GM19397 (cell line): Measurements from ENCODE around the gene FIGNL2.

Experiments
- ATAC-seq: cut with Tn5 transposase; IDR thresholded peaks from one replicate; pipeline ENCODE4 v1.9.1; 2021; ENCODE audit warnings: mild to moderate bottlenecking, moderate library complexity; ENCODE audit not compliant: unreplicated experiment

Gene FIGNL2

GRCh38 chr12:51860986-51861385 is 12.5 kb upstream of the FIGNL2 start:
- ATAC-seq, result no peak

- ATAC-seq, result no peak
Measured at GRCh38 chr12:51855586-51856428, 7.3 kb upstream of the FIGNL2 start.

GRCh38 chr12:51852404-51853137 is 4.1 kb upstream of the FIGNL2 start:
- no peak for ATAC-seq

- no peak for ATAC-seq
Measured at GRCh38 chr12:51851413-51852124, 3.1 kb upstream of the FIGNL2 start.

GRCh38 chr12:51850965-51851299 is 2.4 kb upstream of the FIGNL2 start:
- no peak for ATAC-seq

GRCh38 chr12:51850081-51850964 is 1.8 kb upstream of the FIGNL2 start:
- no peak for ATAC-seq

- no peak for ATAC-seq
Measured at GRCh38 chr12:51848841-51849735, 570 bp upstream of the FIGNL2 start.

- no peak for ATAC-seq
Measured at GRCh38 chr12:51847643-51848325, 734 bp downstream of the FIGNL2 start.

DNA sequence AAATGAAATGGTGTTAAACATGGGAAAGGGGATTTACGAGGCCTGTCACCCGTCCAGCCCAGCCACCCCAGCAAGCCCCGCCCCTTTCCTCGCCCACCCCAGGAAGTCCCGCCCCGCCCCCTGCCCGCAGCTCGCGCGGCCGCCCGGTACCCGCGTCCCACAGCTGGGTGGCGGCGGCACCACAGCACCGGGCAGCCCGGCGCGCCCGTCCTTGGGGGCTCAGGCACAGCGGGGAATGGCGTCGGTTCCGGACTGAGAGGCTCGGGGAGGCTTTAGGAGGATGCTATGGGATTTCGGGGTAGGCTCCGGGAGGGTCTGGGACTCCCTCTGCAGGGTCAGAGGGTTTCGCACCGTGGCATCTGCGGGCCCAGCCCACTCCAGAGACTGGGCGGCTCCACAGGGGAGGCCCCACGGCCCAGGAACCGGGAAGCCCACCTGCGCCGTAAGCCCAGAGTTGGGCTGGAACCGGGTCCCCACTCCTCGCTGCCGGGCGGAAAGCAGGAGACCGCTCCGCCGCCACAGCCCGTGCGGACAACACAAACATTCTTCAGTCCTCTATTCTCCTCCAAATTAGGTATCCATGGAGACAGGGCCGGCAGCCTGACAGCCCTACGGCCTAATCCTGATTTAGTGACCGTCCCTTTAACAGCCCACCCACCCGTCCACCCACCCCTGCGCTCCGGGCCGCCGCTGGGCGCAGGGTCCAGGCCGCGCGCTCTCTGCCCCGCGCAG is 1.4 kb downstream of the FIGNL2 start:
- ATAC-seq, result no peak

DNA sequence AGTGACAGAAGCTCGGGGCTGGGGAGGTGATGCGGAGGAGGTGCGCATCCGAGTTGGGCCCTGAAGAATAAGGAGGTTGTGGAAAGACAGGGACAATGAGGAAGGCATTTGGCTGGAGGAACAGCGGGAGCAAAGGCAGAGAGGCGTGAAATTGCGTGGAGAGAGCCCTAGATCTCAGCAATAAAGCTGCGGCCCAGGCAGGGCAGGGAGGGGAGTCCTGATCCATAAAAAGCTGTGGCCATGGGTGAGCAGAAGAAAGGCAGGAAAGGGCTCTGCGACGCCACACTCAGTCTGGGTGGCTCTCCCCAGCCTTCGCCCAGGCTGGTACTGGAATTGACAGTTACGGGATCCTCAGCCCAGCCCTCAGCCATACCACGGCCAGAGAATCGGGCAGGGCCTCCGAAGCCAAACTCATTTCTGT is 2.2 kb downstream of the FIGNL2 start:
- no peak for ATAC-seq

- ATAC-seq, result no peak
Measured at GRCh38 chr12:51845482-51845881, 3.0 kb downstream of the FIGNL2 start.

- no peak for ATAC-seq
Measured at GRCh38 chr12:51844854-51845253, 3.7 kb downstream of the FIGNL2 start.

DNA sequence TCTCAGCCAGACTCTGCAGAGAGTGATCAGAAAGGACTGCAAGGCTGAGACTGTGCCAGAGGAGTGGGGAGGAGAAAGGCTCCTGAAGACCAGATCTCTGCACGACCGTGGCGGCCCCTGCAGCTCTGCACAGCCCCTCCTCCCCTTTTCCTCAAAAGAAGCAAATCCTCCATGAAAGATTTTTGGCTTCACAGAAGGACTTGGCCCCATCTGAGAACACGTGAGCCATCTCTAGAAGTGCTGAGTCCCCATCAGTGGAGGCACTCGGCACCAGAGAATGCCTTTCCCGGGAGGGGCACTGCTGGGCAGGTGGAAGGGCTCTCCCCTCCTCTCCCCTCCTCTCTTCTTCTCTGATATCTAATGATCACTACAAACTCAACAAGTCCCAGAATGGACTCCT is 6.8 kb downstream of the FIGNL2 start:
- ATAC-seq, result no peak

DNA sequence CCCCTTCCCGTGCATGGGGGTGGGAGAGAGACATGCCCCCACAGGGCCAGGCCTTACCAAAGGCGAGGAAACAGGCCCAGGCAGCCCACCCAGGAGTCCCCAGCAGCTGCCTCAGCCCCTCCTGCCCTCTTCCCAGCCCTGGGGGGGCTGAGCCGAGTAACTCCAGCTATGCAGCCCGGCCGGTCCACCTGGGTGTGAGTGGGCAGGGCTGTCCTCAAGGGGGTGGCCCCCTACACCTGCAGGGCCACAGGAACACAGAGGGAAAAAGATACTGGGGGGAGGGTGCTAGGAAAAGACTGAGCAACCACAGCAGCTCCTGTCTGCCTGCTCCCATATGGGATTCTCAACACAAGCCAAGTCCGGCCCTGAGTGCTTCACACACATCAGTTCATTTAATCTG is 7.6 kb downstream of the FIGNL2 start:
- ATAC-seq, result no peak

DNA sequence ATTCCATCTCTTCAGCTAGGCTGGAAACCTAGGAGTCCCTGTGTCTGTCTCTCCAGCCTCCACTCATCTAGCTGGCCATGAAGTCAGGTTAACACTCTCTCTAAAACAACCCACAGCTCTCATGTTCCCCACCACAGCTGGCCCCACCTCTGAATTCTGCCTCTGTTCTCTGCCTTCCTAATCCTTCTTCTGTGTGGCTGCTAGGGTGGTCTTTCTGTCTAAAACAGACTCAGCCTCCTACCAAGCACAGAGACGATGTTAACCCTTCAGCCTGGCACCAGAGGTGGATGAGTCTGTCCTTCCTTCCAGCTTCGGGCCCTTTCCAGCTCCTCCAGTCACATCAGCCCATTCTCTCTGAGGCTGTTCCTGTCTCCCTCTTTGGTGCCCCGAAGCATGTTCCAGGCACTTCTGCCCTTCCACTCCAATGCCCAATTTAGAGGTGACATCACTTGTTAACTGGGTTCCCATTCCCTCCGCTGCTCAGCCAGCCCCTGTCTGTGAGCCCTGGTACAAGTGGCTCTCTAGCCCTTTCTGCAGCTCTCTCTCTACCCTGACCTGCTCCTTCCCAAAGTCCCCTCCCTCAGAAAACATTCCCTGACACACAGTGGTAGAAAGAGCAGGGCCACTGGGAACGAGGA is 9.1 kb downstream of the FIGNL2 start:
- no peak for ATAC-seq

DNA sequence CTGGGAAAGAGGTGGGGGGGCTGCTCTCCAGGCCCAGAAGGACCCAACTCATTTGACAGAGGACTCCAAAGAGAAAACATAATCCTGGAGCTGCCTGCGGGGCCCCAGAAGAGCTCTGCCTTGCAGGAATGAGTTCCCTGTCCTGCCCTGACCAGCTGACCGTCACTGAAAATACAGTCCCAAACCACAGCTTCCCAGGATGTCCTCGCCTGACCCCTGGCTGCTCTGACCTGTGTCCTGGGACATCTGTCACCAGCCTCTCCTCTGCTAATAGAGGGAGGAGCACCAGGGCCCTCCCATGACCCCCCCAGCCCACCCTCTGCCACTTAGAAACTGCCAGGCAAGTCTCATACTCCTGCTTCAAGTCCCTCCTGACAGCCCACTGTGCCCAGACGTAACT is 9.8 kb downstream of the FIGNL2 start:
- ATAC-seq, result no peak

DNA sequence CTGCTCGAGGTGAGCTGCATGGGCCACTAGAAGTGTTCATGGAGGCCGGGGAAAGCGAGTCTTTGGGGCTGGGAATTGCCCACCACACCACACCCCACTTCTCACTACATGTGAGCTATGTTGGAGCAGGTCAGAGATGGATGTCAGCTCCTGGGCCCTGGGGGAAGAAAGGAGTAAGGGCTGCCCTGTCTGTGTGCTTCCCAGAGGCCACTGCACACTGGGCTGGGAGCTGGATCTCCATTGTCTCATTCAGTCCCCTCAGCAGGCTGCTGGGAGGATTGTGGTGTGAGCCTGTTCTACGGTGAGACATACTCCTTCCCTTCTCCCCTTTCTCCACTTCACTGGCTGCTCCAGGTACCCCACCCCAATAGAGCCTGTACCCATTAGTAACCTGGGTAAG is 10.5 kb downstream of the FIGNL2 start:
- no peak for ATAC-seq

GRCh38 chr12:51837286-51837685 is 11.2 kb downstream of the FIGNL2 start:
- ATAC-seq, result no peak
